Thymus (tissue), 11 donors: ENCODE results near the gene RUNX3. TPM values are rescaled to one million over a fixed set of nuclear protein-coding genes. Genes with fewer than 3 reads are reported as not detected.

Experiments used
- DNase-seq, 9 donors: peaks; one replicate each; pipeline ENCODE4 v3.0.0-alpha.2; 2013; ENCODE audit warnings: low spot score in 9 of 9, low read depth in 6 of 9, missing footprints in 1 of 9
- H3K27ac ChIP-seq, 2 donors: one replicate each; pipeline ENCODE4 v1.5.1; 2013; ENCODE audit warnings: control low read depth in 1 of 2, low read depth in 1 of 2, low read length in 1 of 2, mild to moderate bottlenecking in 1 of 2, moderate library complexity in 1 of 2
- H3K27me3 ChIP-seq, 2 donors: one replicate each; pipeline ENCODE4 v1.5.1; 2013; ENCODE audit warnings: low read length in 1 of 2; ENCODE audit not compliant: control insufficient read depth in 2 of 2, insufficient read depth in 1 of 2
- H3K36me3 ChIP-seq, 2 donors: one replicate each; pipeline ENCODE4 v1.5.1; 2013; ENCODE audit warnings: low read length in 1 of 2, mild to moderate bottlenecking in 1 of 2, moderate library complexity in 1 of 2; ENCODE audit not compliant: control insufficient read depth in 2 of 2, insufficient read depth in 2 of 2
- H3K4me1 ChIP-seq, 2 donors: one replicate each; pipeline ENCODE4 v1.5.1; 2013; ENCODE audit warnings: low read length in 2 of 2; ENCODE audit not compliant: control insufficient read depth in 2 of 2, insufficient read depth in 2 of 2
- H3K4me3 ChIP-seq, 2 donors: one replicate each; pipeline ENCODE4 v1.5.1; 2013; ENCODE audit warnings: low read length in 2 of 2, control low read depth in 1 of 2, mild to moderate bottlenecking in 1 of 2
- H3K9me3 ChIP-seq, 2 donors: one replicate each; pipeline ENCODE4 v1.5.1; 2013; ENCODE audit warnings: low read length in 1 of 2, mild to moderate bottlenecking in 1 of 2; ENCODE audit not compliant: control insufficient read depth in 2 of 2, insufficient read depth in 1 of 2
- WGBS: extraction: QIAGEN DNeasy Blood & Tissue Kit; methylation state at CpG from one replicate; pipeline ENCODE4 v1.1.7; 2013; 5-methylcytosine and 5-hydroxymethylcytosine counted together
- polyA plus RNA-seq: library from polyadenylated mRNA; stranded (reverse); fragments of 200-250 nt; gene quantifications from one replicate; pipeline ENCODE4 v1.2.3, GENCODE V29; 2013
- total RNA-seq: library from RNA; stranded (reverse); fragments of 120-200 nt; gene quantifications from one replicate; pipeline ENCODE4 v1.2.4, GENCODE V29; 2013
- donor health status: healthy.

The RUNX3 gene
- total and polyA plus RNA-seq, 2 donors = 4.9 to 13.6 TPM

DNA sequence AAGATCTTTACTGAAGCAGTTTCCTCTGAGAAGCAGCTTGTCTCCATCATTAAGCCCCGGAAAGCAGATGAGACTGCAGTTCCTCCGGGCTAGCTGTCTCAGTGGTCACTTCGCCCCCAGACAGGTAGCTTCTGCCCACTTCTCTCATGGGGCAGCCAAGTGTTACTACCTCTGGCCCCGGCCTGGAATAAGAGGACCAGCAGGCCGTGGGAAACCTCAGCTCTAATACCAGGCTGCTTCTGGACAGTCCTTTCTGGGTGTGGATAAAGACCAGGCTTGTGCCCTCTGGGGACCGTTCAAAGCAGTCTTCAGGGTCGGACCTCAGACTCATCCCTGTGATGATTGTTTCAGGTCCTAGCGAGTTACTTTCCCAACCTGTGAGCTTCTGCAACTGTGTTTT, 54.8 kb downstream of the RUNX3 start:
- no peak for DNase-seq
- Histone ChIP-seq H3K4me1 (peaks cover 8 to 20% of the 10 kb centered on the region in 2 donors), H3K36me3 (no peaks in the 10 kb centered on the region), H3K27me3 (no peaks in the 10 kb centered on the region), H3K4me3 (no peak overlapping the region), H3K9me3 (no peaks in the 10 kb centered on the region), H3K27ac (no peak overlapping the region)
- WGBS = 95% methylated on average over 8 of the region's 8 CpGs

DNA sequence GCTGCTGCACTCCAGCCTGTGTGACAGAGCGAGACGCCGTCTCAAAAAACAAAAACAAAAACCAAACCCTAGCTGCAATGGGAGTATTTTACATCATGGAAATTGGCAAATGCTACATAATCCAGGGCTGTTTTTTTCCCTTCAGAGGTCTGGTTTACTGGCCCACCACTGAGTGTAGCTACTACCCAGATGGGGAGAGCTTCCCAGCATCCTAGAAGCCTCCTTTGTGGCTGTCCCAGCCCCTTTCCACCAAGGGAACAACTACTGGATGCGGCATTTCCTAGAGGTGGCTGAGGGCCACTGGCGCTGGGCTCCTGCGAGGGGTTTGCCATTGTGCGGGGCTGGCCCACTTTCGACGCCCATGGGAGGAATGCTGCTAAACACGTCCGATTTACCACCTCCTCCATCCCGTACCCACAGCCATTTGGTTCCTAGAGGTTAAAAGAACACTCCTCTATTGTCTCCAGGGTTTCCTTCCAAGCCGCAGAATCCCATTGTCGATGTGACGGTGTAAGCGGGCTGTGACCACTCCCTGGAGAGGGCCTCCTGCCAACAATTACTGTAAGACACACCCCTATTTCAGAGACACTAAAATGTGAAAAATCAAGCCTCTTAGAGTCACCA, 55.4 kb downstream of the RUNX3 start:
- Histone ChIP-seq H3K36me3 (no peaks in the 10 kb centered on the region), H3K27ac (no peak overlapping the region), H3K27me3 (no peaks in the 10 kb centered on the region), H3K4me3 (no peak overlapping the region), H3K4me1 (peaks cover 8 to 20% of the 10 kb centered on the region in 2 donors), H3K9me3 (no peaks in the 10 kb centered on the region)
- DNase-seq = no peak
- 95% methylated on average over 16 of the region's 16 CpGs for WGBS

DNA sequence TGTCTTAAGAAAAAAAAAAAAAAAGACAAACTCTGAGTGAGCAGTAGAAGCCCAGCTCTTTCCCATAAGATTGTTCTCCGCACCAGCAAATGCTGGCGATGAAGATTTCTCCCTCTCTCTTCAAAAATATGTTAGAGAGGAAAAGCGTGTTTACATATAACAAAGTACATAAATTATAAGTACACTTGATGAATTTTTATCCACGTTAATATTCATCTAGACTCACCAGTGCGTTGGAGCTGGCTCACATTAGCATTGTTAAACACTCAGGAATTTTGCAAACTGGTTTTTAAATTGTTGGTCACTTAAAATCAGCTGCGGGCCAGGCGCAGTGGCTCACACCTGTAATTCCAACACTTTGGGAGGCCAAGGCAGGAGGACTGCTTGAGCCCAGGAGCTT, 56.0 kb downstream of the RUNX3 start:
- H3K9me3 ChIP-seq = no peaks in the 10 kb centered on the region
- H3K4me3 ChIP-seq = no peak overlapping the region
- no peaks in the 10 kb centered on the region for H3K27me3 ChIP-seq
- WGBS = 93% methylated on average over 7 of the region's 7 CpGs
- DNase-seq = no peak
- H3K27ac ChIP-seq = no peak overlapping the region
- no peaks in the 10 kb centered on the region for H3K36me3 ChIP-seq
- peaks cover 8 to 20% of the 10 kb centered on the region in 2 donors for H3K4me1 ChIP-seq

DNA sequence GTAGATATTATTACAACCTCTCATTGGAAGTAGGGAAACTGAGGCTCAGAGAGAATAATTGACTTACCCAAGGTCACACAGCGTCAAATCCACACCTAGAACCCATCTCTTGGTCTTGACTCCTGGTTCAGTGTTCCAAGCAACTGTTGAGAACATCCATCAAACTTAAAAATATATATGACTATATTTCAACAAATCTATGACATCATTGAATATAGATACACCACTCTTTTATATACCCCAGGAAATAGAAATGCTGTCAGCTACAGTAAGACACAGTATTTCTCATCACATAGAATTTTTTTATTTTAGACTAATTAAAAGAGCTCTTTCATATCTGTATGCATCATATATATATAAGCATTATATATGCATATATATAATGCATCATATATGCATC, 56.9 kb downstream of the RUNX3 start:
- H3K36me3 ChIP-seq = no peaks in the 10 kb centered on the region
- WGBS = 98% methylated on average over 1 of the region's 1 CpG
- H3K27ac ChIP-seq = no peak overlapping the region
- no peaks in the 10 kb centered on the region for H3K27me3 ChIP-seq
- no peak for DNase-seq
- H3K4me1 ChIP-seq = peaks cover 8 to 20% of the 10 kb centered on the region in 2 donors
- H3K4me3 ChIP-seq = no peak overlapping the region
- no peaks in the 10 kb centered on the region for H3K9me3 ChIP-seq

DNA sequence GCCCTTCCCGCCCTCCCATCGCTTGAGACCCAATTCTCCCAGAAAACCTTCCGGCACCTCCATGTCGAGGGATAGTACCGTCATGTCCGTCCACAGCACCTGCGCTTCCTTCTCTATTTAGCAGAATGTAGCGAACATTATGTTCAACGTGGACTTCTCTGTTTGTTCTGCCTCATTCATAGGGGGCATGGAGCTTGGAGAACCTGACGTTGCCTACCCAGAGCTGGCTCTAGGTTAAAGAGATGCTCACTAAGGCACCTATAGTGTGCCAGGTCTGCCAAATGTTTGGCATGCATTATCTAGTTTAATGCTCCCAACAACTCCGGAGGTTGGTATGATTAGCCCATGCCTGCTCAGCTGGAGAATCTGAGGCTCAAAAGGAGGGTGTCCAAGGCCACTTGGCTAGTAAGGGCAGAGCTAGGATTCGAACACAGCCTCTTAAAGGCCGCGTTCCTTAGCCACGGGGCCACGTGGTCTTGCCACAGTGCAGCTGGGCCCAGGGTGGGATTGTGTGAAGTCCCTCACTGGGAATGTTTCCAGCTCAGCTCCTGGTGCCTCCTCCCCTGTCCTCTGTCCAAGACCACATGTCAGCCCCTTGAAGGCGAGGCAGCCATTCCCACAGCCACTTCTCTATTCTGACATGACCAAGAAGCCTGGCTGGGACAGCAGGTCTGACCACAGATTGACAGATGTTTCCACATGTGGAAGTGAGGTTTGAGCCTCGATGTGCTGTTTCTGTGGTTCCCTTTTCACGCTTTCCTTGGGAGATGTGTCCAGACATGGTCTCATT, 57.8 kb downstream of the RUNX3 start:
- no peaks in the 10 kb centered on the region for H3K27me3 ChIP-seq
- H3K27ac ChIP-seq = no peak overlapping the region
- peak in 1 of 9 donors; percentile 12 for DNase-seq
- no peaks in the 10 kb centered on the region for H3K9me3 ChIP-seq
- H3K4me3 ChIP-seq = no peak overlapping the region
- no peaks in the 10 kb centered on the region for H3K36me3 ChIP-seq
- peaks cover 8 to 20% of the 10 kb centered on the region in 2 donors for H3K4me1 ChIP-seq
- 55% methylated on average over 19 of the region's 19 CpGs for WGBS

DNA sequence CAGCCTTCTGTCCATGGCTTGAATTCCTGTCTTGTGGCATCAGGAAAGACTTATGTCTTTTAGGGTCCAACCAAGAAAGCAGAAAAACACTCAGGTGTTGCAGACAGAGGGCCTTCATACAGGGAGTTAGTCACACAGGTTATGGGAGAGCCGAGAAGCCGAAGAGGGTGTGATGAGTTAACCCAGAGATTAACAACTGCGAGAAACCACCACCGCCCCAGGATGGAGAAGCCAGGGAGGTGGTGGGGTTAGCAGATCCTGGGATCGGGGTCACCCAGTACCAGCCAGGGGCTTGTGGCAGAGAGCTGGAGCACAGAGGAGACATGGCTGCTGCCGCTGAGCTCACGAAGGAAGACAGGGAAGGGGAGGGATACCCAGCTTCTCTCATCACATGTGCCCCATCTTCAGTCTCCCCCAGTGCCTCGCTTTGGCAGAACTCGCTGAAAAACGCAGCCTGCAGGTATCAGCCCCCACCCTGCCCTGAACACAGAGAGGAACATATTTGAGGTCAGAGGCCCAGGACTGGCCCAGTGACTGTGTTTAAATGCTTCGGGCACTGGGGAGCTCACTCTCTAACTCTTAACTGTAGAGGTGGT, 58.7 kb downstream of the RUNX3 start:
- Histone ChIP-seq H3K4me1 (peaks cover 8 to 20% of the 10 kb centered on the region in 2 donors), H3K4me3 (peak overlapping the region in 1 of 2 donors; percentile 23), H3K27ac (no peak overlapping the region), H3K9me3 (no peaks in the 10 kb centered on the region), H3K27me3 (no peaks in the 10 kb centered on the region), H3K36me3 (no peaks in the 10 kb centered on the region)
- 79% methylated on average over 11 of the region's 11 CpGs for WGBS
- no peak for DNase-seq

DNA sequence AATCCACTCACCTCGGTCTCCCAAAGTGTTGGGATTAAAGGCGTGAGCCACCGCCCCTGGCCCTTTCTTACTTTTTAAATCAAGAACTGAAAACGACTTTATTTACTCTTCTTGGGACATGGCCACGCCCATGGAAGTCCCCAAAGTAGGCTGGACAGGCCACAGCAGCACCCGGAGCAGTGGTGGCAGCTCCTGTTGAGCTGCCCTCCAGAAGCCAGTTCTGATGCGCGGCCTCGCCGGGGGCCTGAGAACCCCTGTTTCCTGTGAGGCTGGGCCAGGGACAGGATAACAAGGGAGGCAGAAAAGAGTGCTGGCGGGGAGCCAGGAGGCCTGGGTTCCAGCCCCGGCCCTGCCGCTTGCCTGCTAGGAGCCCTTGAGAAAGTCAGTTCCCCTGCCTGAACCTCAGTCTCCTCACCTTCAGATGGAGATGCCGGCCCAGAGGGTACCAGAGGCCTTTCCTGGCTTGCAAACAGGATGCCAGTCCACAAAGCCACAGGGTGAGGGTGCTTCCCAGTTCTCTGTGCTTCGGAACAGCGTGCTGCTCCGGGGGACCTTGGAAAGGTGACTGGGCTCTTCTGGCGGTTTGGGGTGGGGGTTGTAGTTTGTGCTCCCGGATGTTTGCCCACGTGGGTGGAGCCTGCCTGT, 59.4 kb downstream of the RUNX3 start:
- 13% methylated on average over 20 of the region's 20 CpGs for WGBS
- peaks cover 8 to 20% of the 10 kb centered on the region in 2 donors for H3K4me1 ChIP-seq
- no peak overlapping the region for H3K27ac ChIP-seq
- DNase-seq = peak in 2 of 9 donors; percentile 27 to 55
- no peaks in the 10 kb centered on the region for H3K36me3 ChIP-seq
- peak overlapping the region in 1 of 2 donors; percentile 23 for H3K4me3 ChIP-seq
- no peaks in the 10 kb centered on the region for H3K27me3 ChIP-seq
- no peaks in the 10 kb centered on the region for H3K9me3 ChIP-seq

DNA sequence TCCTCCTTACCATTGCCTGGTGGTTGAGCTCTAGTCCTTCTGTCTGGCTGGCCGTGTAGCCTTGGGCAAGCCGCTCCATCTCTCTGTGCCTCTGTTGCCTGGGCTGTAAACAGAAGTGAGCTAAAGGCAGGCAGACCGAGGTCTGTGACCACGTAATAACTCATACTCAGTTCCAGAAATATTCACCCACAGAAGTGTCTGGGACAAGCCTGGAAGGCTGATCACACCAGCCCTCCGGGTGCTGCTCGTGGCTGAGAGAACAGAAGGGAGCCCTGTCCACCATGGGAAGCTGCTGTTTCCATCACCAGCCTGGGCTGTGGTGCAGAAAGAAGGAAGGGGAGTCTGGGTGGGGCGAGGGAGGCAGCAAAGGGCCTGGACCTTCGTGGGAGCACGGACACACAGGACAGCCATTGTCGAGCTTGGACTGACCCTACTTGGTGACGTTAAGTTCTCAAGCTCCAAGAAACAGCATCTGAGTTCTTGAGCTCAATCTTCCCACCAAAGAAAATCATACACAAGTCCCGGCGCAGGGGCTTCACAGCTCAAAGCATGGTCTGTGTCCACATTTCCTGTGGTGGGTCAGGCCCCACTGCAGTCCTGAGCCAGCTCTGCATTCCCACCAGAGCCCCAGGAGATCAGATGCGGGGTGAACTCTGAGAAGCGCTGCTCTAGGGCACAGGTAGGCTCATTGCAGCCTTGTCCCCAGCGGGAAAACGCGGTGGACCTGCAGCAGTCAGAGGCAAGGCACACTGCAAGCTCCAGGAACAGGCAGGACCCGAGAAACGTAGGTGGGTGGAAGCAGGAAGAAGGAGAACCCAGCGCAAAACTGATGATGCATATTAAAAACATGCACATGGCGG, 61.8 kb downstream of the RUNX3 start:
- DNase-seq = no peak
- Histone ChIP-seq H3K4me1 (peaks cover 8 to 20% of the 10 kb centered on the region in 2 donors), H3K27ac (no peak overlapping the region), H3K9me3 (no peaks in the 10 kb centered on the region), H3K36me3 (no peaks in the 10 kb centered on the region), H3K4me3 (no peak overlapping the region), H3K27me3 (no peaks in the 10 kb centered on the region)
- 95% methylated on average over 22 of the region's 22 CpGs for WGBS
